Hypothalamus (tissue), 51 donors: Measurements from ENCODE around the gene SYT2.
"Not testable (repeated sequence)": the region's sequence is repeated elsewhere in the genome, so short reads cannot be mapped to it uniquely, and the experiment has no call there.

Source experiments
- DNase-seq, 51 donors: peaks; one replicate each; lab custom pipeline; 2025; lab: John Stamatoyannopoulos, UW

Gene SYT2

DNA sequence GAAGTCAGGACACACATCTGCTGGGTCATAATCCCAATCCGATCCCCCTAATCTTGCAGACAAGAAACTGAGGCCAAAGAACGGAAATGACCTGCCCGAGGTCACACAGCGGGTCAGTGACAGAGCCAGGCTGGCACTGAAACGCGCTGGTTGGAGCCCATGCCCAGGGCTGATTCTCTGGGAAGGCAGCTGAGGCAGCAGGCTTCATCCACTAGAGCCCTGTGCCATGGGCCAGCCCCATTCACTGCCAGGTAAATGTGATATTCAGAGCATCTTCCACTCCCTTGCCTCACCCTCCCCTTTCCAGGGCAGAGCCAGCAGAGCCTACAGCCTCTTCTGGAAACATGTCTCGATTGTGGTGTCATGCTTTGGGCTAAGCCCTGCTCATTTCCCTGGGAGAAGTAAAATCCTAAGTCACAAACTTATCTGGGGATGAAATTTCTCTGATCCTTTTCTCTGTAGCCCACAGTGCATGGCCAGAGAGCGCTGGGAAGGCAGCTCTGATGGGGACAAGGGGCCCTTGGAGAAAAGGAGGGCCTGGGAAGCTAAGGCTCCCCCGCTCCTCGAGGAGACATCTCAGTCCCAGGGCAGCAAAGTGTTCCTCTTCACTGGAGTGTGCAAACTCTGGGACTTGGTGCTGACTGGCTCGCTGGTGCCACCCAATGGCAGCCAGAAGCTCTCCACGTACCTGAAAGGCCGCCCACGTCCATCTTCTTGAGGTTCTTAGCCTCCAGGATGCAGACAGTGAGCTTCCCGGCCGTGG, 110.4 kb downstream of the SYT2 start:
- DNase-seq = peak in 21 of 51 donors; percentile 6 to 57 (median 23)

DNA sequence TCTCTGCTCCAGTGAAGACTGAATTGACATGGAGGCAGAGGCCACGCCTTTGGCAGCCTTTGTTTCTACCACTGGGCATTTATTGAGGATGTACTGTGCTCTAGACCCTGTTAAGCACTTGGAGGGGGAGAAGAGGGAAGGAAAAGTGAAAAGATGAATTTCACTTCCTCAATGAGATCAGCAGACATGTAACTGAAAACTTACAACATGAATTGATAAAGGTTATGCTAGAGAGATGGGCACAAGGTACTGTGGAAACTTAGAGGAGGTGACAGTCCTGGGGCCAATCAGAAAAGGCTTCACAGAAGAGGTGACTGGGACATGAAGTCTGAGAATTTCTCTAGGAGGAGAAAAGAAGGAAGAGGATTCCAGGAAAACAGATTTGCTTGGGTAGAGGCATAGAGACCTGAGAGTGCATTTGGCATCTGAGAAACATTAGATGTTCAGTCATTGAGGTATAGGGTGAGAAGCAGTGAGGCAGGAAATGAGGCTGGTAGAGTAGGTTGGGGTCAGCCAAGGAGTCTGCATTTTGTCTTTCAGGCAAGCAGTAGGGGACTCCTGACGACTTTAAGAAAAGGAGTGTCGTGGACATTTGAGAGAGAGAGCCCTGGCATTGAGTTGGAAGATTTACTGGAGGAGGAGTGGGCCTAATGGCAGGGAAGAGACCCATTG, 113.0 kb downstream of the SYT2 start:
- DNase-seq = no peak

DNA sequence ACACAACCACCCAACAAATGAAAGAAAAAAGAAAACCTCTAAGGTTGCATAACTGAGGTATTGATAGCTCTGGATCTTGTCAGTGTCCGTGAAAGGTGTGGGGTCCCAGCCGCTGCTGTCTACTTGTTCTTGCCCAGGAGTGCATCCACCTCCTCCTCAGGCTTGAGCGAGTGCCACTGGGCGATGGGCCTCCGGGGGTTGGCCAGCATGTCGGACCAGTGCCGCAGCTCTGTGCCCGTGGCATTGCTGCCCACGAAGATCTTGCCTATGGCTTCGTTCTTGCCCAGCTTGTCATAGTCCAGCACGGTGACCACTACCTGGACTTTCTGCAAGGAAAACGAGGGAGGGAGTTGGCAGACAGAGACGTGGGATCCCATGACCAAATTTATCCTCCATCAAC, 113.6 kb downstream of the SYT2 start:
- DNase-seq = no peak

DNA sequence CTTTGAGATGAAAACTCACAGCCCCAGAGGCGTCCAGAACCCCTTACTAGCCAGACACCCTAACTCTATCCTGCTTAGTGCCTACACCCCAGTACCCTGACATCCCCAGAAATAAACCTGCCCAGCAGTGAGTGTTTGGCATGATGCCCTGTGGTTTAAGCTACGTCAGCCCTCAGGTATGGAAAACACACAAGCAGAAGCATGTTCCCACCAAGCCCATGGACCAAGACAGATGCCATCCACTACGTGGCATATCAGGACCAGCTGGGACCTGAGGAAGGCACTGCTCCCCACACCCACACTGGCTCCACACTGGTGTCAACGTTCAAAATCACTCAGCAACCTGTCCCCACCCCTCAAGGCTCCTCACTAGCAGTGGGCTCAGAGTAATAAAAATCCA, 116.4 kb downstream of the SYT2 start:
- no peak for DNase-seq

DNA sequence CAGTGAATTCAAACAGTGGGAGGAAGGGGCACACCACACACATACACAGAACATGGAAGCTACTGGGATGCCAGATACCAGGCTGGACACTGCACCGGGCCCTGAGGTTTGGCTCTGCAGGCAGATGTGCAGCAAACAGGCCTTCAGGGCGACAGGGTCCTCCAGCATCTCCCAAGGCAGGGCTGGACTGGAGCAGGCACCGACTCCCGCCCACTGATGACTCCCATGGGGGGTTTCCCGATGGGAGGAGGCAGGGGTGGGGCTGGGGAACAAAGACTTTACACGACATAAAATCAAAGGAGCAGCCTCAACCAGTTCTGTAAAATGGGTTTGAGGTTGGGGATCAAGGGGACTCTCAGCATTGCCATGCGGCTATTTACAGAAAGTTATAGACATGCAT, 118.1 kb downstream of the SYT2 start:
- no peak for DNase-seq

- DNase-seq = no peak
Observed at GRCh38 chr1:202591515-202591914, 118.7 kb downstream of the SYT2 start.

- no peak for DNase-seq
Observed at GRCh38 chr1:202590975-202591411, 119.3 kb downstream of the SYT2 start.

DNA sequence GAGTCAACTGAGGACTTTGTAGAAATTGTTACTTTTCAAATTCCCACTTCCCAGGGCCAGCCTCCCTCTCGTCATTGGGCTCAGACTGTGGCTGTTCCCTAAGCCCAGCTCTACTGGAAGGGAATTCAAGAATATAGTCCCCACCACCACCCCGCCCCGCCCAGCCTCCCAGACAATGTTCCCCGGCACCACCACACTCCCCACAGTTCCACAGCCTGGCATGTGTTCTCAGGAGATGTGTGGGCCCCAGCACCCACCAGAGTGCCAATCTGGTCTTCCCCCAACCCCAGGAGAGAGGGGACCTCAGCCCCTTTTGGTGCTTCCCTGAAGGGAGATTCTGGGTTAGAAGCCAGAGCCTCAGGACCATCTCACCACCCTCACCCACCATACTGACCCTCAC, 120.1 kb downstream of the SYT2 start:
- no peak for DNase-seq

DNA sequence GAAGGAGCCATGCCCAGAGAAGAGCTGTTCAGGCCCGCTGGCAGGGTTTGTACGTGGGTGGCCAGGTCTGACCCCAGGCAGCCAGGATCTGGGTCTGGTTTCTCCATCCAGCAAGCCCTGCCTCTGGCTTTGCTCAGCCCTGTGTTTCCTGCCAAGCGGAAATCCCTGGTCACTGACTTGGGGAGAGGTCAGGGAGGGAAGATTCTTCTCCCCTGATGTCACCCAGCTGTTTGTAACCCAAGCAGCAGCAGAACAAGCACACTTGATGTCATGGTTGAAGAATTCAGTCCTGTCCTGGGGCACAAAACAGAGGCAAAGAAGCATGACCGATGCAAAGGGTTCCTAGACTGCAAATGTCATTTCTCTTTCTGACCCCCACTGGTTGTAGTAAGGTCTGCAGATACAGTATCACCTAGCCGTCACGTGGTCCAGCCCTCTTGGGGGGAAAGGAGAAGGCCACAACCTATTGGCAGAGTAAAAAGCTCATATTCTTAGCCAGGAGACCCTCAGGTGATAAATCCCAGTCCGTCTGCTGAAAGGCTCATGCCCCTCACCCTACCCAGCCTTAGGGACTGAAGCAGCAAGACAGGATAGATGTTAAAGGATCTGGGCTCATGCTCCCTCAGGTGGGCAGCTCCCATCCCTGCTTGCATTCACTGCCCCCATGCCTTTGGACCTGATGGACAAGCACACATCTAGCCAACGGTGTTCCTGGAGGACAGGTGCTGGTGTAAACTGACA, 120.9 kb downstream of the SYT2 start:
- DNase-seq = no peak

- no peak for DNase-seq
Observed at GRCh38 chr1:202588503-202589189, 121.6 kb downstream of the SYT2 start.

- DNase-seq = no peak
Observed at GRCh38 chr1:202587859-202588485, 122.3 kb downstream of the SYT2 start.

DNA sequence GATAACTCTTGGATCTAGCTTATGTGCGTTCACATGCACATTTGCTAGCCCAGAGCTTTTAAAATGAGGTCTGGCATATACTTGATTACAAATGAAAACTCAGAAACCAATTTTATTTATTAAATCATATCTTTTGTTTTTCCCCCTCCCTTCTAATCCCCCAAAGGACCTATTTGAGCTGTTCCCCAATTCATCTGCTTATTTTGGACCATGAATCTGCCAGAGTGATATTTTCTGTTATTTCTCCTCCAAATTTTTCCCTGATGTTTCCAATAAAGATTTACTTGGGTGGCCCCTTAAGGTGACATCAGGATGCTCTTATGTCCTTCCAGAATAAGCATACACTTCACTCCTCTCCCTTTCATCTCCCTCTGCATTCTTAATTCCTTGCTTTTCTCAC, 123.4 kb downstream of the SYT2 start:
- DNase-seq = no peak

DNA sequence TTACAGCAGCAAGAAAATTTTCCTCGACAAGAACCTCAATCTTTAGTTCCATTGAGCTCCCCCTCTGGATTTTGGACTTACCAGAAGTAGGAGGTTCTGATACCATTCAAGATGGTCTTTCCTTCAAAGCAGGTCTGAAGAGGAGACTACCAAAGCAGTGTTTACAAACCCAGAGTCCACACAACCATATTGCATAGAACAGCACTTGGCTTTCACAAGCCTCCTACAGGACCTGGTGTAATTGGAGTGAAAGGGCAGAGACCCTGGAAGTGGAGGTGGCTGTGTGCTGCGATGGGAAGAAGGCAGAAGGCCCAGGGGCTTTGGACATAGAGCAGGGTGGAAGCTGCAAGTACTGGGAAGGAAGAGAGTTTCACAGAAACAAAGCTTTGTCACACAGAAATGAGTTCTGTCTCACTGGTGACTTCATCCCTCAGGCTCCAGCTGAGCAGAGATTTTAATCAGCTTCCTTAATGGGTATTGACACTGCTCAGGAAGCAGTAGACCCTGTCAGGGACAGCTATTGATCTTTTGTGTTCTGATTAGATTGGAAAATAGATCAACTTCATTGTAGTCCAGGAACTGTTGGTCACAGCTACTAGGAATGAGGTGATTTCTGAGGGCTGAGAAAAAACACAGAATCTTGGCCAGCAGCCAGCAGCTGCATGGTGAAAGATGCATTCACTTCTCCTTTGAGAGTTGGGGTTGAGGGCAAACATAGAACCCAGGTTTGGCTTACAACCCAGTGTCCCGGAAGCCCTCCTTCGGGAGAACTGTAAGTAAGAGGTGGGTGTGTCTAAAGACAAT, 124.0 kb downstream of the SYT2 start:
- DNase-seq = peak in 16 of 51 donors; percentile 3 to 54 (median 22)

DNA sequence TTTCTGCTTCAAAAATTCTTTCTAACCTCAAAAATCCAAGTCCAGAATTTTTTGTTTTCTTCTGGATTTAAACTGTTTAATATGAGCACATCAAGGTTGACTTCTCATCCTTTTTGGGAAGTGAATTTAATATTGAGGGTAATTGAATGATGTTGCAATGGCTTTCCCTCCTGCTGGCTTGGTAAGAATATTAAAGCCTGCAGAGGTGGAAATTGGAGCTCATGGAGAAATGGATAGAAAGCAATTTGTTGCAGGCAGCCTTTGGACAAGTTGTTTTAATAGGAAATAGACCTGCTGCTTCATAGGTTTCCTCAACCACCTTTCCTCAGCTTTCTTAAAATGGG, 124.7 kb downstream of the SYT2 start:
- DNase-seq = no peak

DNA sequence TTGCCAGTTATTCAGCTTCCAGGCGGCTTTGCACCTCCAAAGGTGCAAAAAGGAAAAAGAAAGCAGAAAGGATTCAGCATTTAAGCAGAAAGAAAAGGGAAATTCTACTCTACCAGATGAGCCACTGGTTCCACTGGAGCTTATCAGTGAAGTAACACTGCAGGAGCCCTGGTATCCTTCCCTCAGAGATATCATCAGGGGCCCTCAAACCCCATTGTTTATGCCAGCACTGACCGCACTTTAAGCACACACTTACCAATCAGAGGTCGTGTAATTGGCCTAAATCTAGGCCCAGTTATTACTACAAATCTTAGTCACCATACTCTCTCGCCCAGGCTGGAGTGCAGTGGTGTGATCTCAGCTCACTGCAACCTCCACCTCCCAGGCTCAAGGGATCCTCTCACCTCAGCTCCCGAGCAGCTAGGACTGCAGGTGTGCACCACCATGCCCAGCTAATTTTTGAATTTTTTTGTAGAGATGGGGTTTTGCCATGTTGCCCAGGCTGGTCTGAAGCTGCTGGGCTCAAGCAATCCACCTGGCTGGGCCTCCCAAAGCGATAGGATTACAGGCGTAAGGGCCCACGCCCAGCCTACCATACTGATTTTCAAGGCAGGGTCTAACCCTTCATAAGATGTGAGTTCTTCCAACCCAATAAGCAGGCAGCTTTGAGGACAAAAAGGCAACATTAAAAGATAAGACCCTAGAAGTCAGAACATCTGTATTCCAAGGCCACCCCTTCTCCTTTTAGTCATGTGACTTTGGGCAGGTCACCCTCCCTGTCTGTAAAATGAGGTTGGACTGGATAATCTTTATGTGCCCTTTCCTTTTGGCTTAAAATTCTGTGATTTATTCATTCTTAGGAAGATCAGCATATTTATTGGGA, 125.3 kb downstream of the SYT2 start:
- no peak for DNase-seq

GRCh38 chr1:202582350-202582749, 127.9 kb downstream of the SYT2 start:
- not testable (repeated sequence) for DNase-seq

- no peak for DNase-seq
Observed at GRCh38 chr1:202580619-202581018, 129.6 kb downstream of the SYT2 start.

DNA sequence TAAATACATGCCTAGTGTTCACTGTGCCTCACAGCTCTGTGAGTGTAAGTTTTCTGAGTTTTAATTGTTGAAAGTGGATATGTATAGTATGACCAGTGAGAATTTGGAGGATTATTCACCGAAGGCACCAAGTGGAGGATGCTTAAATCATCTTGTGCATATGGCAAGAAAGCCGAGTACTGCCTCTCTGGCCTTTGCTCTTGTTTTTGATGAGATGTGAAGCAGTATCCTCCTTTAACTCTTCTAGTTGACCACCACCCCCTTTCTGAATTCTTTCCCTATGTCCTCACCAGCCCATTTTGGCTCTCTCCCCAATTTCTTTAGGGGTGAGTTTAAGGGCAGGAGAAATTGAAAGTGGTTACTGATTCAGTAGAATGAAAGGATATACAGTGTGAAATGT, 130.4 kb downstream of the SYT2 start:
- DNase-seq = no peak

DNA sequence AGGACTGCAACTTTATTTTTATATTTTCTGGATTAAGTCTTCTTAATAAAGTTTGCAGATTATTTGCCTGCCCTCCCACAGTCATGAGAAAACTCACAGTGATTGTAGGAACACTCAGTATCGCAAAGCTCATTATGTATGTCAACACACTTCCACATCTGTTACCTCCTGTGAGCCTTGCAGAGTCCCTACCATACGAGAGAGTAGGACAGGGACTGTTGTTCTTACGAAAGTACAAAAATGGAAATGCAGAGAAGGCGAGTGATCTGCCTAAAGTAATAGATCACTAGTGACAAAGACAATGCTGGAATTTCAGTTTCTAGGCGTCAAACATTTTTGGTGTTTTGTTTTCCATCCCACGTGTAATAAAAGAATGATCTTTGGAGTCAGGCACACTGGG, 131.7 kb downstream of the SYT2 start:
- no peak for DNase-seq
